Caco-2 (cell line): Measurements from ENCODE around the gene SLC5A6. TPM values are rescaled to one million over a fixed set of nuclear protein-coding genes. Genes with fewer than 3 reads are reported as not detected.

Experiments used
- BruUV-seq: library from RNA; stranded (reverse); fragments of 400-500 nt; replicated peaks from 2 replicates; lab custom pipeline; 2021; lab: Mats Ljungman, UMichigan
- CTCF ChIA-PET: fragments of 300-600 bp; sonication (Branson Sonifier 250); formaldehyde crosslinking; loops from one replicate; lab custom pipeline; 2022; ENCODE audit warnings: antibody characterized with exemption; lab: Charles Lee
- POLR2A ChIA-PET: fragments of 300-600 bp; sonication (Branson Sonifier 250); formaldehyde crosslinking; loops from one replicate; lab custom pipeline; 2022; ENCODE audit warnings: antibody characterized with exemption; lab: Charles Lee
- DNase-seq, 2 experiments: peaks; one replicate each; pipeline versions ENCODE4 v3.0.0 to v3.0.0-alpha.2; 2020 to 2022
- H3K27me3 ChIP-seq: replicated peaks from 2 replicates; pipeline ENCODE4 v1.6.0; 2011; ENCODE audit warnings: low read length; ENCODE audit not compliant: control insufficient read depth, insufficient read depth
- H3K36me3 ChIP-seq: 2 replicates; pipeline ENCODE4 v1.5.1; 2011; ENCODE audit warnings: low read length; ENCODE audit not compliant: control insufficient read depth, insufficient read depth
- H3K4me1 ChIP-seq: fragments of 250-450 bp; sonication (Bioruptor Pico); 2 replicates; pipeline ENCODE4 v1.5.1; 2020; ENCODE audit warnings: mild to moderate bottlenecking
- H3K4me3 ChIP-seq: 2 replicates; pipeline ENCODE4 v1.5.1; 2011; ENCODE audit warnings: low read depth, mild to moderate bottlenecking, control low read depth, low read length
- H3K9me3 ChIP-seq: fragments of 250-450 bp; sonication (Bioruptor Pico); 2 replicates; pipeline ENCODE4 v1.5.1; 2020; ENCODE audit warnings: mild to moderate bottlenecking, moderate library complexity
- H3K27ac Mint-ChIP-seq: one replicate; pipeline ENCODE4 v1.8.0; 2022; ENCODE audit warnings: mixed read lengths; ENCODE audit not compliant: unreplicated experiment
- H3K27me3 Mint-ChIP-seq: one replicate; pipeline ENCODE4 v1.8.0; 2022; ENCODE audit warnings: mixed read lengths; ENCODE audit not compliant: insufficient read depth, unreplicated experiment
- H3K36me3 Mint-ChIP-seq: one replicate; pipeline ENCODE4 v1.8.0; 2022; ENCODE audit warnings: mild to moderate bottlenecking, mixed read lengths; ENCODE audit not compliant: insufficient read depth, unreplicated experiment
- H3K4me1 Mint-ChIP-seq: one replicate; pipeline ENCODE4 v1.8.0; 2022; ENCODE audit warnings: low read depth, mixed read lengths; ENCODE audit not compliant: unreplicated experiment
- H3K4me3 Mint-ChIP-seq: one replicate; pipeline ENCODE4 v1.8.0; 2022; ENCODE audit warnings: mild to moderate bottlenecking, moderate library complexity, mixed read lengths; ENCODE audit not compliant: unreplicated experiment
- H3K9me3 Mint-ChIP-seq: one replicate; pipeline ENCODE4 v1.8.0; 2022; ENCODE audit warnings: mixed read lengths; ENCODE audit not compliant: unreplicated experiment
- intact Hi-C: fragments of 100-400 bp; cut with micrococcal nuclease; formaldehyde crosslinking; loops from one replicate; pipeline ENCODE4 v1.10.0; 2022; ENCODE audit not compliant: unreplicated experiment
- total RNA-seq: library from RNA; stranded (reverse); gene quantifications from 2 replicates; pipeline ENCODE4 v1.2.3, GENCODE V29; 2022
- TF ChIP-seq, protein P1 (sequence below), 2 experiments: fragments of 200-600 bp in 1 of 2; IDR thresholded peaks; 1 replicate in 1 of 2; 2 replicates in 1 of 2; pipeline versions ENCODE4 v1.5.1 to v1.8.0; 2011 to 2022; ENCODE audit warnings: antibody characterized with exemption in 1 of 2, control low read depth in 1 of 2, inconsistent platforms in 1 of 2, low read depth in 1 of 2, low read length in 1 of 2, mild to moderate bottlenecking in 1 of 2, moderate library complexity in 1 of 2; ENCODE audit not compliant: insufficient read depth in 1 of 2, severe bottlenecking in 1 of 2, unreplicated experiment in 1 of 2

The SLC5A6 gene
- total RNA-seq, 1 experiment from 2014 or later: 98.2 TPM

GRCh38 chr2:27154488-27154887, 57.6 kb downstream of the SLC5A6 start:
- H3K9me3 Mint-ChIP-seq: no peaks in the 10 kb centered on the region
- H3K4me1 Mint-ChIP-seq: no peaks in the 10 kb centered on the region
- no peak overlapping the region for H3K27ac Mint-ChIP-seq
- TF ChIP-seq, protein P1, sequence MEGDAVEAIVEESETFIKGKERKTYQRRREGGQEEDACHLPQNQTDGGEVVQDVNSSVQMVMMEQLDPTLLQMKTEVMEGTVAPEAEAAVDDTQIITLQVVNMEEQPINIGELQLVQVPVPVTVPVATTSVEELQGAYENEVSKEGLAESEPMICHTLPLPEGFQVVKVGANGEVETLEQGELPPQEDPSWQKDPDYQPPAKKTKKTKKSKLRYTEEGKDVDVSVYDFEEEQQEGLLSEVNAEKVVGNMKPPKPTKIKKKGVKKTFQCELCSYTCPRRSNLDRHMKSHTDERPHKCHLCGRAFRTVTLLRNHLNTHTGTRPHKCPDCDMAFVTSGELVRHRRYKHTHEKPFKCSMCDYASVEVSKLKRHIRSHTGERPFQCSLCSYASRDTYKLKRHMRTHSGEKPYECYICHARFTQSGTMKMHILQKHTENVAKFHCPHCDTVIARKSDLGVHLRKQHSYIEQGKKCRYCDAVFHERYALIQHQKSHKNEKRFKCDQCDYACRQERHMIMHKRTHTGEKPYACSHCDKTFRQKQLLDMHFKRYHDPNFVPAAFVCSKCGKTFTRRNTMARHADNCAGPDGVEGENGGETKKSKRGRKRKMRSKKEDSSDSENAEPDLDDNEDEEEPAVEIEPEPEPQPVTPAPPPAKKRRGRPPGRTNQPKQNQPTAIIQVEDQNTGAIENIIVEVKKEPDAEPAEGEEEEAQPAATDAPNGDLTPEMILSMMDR (IDR thresholded peaks at IDR 0.05; ENCODE audit: insufficient read depth in 1 of 2, low read depth in 1 of 2, low read length in 1 of 2, severe bottlenecking in 1 of 2, unreplicated experiment in 1 of 2): no peak
- BruUV-seq: no TSS peak
- Histone ChIP-seq H3K27me3 (no peaks in the 10 kb centered on the region), H3K4me3 (no peak overlapping the region), H3K36me3 (no peaks in the 10 kb centered on the region), H3K4me1 (0 out of 2 replicates have a peak, but pooled peaks cover 4% of the 10 kb centered on the region), H3K9me3 (no peaks in the 10 kb centered on the region)
- no peak for DNase-seq
- H3K4me3 Mint-ChIP-seq: no peak overlapping the region
- intact Hi-C loops: no loop called here
- H3K36me3 Mint-ChIP-seq: no peaks in the 10 kb centered on the region
- POLR2A ChIA-PET: no interaction called here
- CTCF ChIA-PET: interaction anchor here (1.6 to 6.6 kb wide), 2 partner anchors 16 to 37 kb away, joined by 8 to 67 read pairs; no protein-coding TSS in a partner anchor
- no peaks in the 10 kb centered on the region for H3K27me3 Mint-ChIP-seq

GRCh38 chr2:27152796-27153464, 59.1 kb downstream of the SLC5A6 start:
- H3K36me3 ChIP-seq: no peaks in the 10 kb centered on the region
- no peak overlapping the region for H3K4me3 ChIP-seq
- H3K27me3 Mint-ChIP-seq: no peaks in the 10 kb centered on the region
- no TSS peak for BruUV-seq
- DNase-seq: no peak
- no peak overlapping the region for H3K27ac Mint-ChIP-seq
- ChIA-PET CTCF (interaction anchor here (0.5 to 6.6 kb wide), 5 partner anchors 17 to 150 kb away, joined by 3 to 67 read pairs (median 6); partner anchors contain the start of gene PREB), POLR2A (no interaction called here)
- intact Hi-C loops: loop anchor here (1.0 kb wide), 1 partner anchor 38 kb away; no protein-coding TSS in a partner anchor
- H3K36me3 Mint-ChIP-seq: no peaks in the 10 kb centered on the region
- no peaks in the 10 kb centered on the region for H3K9me3 ChIP-seq
- TF ChIP-seq, protein P1 (IDR thresholded peaks at IDR 0.05; ENCODE audit: insufficient read depth in 1 of 2, low read depth in 1 of 2, low read length in 1 of 2, severe bottlenecking in 1 of 2, unreplicated experiment in 1 of 2): no peak
- no peaks in the 10 kb centered on the region for H3K27me3 ChIP-seq
- H3K4me1 ChIP-seq: 0 out of 2 replicates have a peak, but pooled peaks cover 4% of the 10 kb centered on the region
- no peaks in the 10 kb centered on the region for H3K9me3 Mint-ChIP-seq
- H3K4me1 Mint-ChIP-seq: no peaks in the 10 kb centered on the region
- no peak overlapping the region for H3K4me3 Mint-ChIP-seq

- Mint-ChIP-seq H3K9me3 (no peaks in the 10 kb centered on the region), H3K4me1 (no peaks in the 10 kb centered on the region), H3K27ac (no peak overlapping the region), H3K27me3 (no peaks in the 10 kb centered on the region), H3K4me3 (no peak overlapping the region), H3K36me3 (no peaks in the 10 kb centered on the region)
- H3K9me3 ChIP-seq: no peaks in the 10 kb centered on the region
- no TSS peak for BruUV-seq
- intact Hi-C loops: loop anchor here (1.0 kb wide), 1 partner anchor 39 kb away; no protein-coding TSS in a partner anchor
- CTCF ChIA-PET: interaction anchor here (0.7 to 6.6 kb wide), 8 partner anchors 18 to 151 kb away, joined by 3 to 67 read pairs (median 3); partner anchors contain the start of gene PREB
- DNase-seq: peak; percentile 67 to 75
- 0 out of 2 replicates have a peak, but pooled peaks cover 4% of the 10 kb centered on the region for H3K4me1 ChIP-seq
- H3K27me3 ChIP-seq: no peaks in the 10 kb centered on the region
- no peak overlapping the region for H3K4me3 ChIP-seq
- TF ChIP-seq, protein P1 (IDR thresholded peaks at IDR 0.05; ENCODE audit: insufficient read depth in 1 of 2, low read depth in 1 of 2, low read length in 1 of 2, severe bottlenecking in 1 of 2, unreplicated experiment in 1 of 2): peak; percentile 13 to 49
- H3K36me3 ChIP-seq: no peaks in the 10 kb centered on the region
- POLR2A ChIA-PET: interaction anchor here (0.9 to 1.1 kb wide), 2 partner anchors 39 to 311 kb away, joined by 3 read pairs; no protein-coding TSS in a partner anchor
Observed at GRCh38 chr2:27152102-27152795, 59.8 kb downstream of the SLC5A6 start.
